ENCODE measurements around the gene KAZN. TPM values are rescaled to one million over a fixed set of nuclear protein-coding genes. Genes with fewer than 3 reads are reported as not detected.

Gene KAZN
- polyA plus RNA-seq, 4 donors: 3.0 to 39.5 (median 4.4) TPM

DNA sequence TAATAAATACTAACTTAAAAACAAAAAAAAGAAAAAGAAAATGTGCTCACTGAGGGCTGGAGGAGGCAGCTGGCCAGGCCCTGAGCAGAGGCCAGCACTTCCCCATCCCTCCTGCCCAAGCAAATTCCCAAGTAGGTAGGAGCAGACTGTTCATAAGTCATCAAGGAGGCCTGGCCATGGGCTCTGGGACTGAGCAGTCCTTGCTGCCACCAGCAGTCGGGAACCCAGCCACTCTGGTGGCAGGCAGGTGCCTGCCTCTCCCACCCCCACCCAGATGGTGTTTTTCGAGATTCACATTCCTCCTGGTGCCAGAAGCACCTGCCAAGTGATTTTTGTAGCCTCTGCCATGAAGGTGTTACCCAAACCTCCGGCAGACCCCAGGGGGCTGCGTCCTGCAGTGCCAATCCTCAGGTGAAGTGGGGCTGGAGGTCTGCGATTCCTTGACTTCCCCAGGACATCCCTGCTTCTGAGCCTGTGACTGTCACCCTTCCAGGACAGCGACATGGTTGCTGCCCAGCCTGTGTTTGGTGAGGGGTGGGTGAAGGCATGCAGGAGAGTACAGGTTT lies 350.9 kb downstream of the KAZN start:
- peaks cover 0 to 8% (median 0%) of the 10 kb centered on the region in 3 donors for H3K36me3 ChIP-seq (ENCODE audit: control insufficient read depth in 3 of 3, insufficient read depth in 2 of 3, low read depth in 1 of 3, low read length in 3 of 3)
- H3K27me3 ChIP-seq (ENCODE audit: control insufficient read depth in 3 of 3, insufficient read depth in 3 of 3, low read length in 3 of 3): no peaks in the 10 kb centered on the region
- H3K4me1 ChIP-seq (ENCODE audit: control insufficient read depth in 3 of 3, insufficient read depth in 2 of 3, low read depth in 1 of 3, low read length in 2 of 3): peaks cover 0 to 17% (median 0%) of the 10 kb centered on the region in 3 donors
- H3K4me3 ChIP-seq (ENCODE audit: low read depth in 1 of 3, low read length in 3 of 3): no peak overlapping the region
- whole genome bisulfite sequencing, 3 donors: 82 to 83% (median 82%) methylated on average over 6 of the region's 6 CpGs
- H3K9me3 ChIP-seq (ENCODE audit: control insufficient read depth in 2 of 2, insufficient read depth in 1 of 2, low read depth in 1 of 2, low read length in 1 of 2): peaks cover 0 to 9% of the 10 kb centered on the region in 2 donors
- no peak for FAIRE-seq
- H3K27ac ChIP-seq (ENCODE audit: low read depth in 1 of 3, low read length in 2 of 3): no peak overlapping the region
- no peak for DNase-seq

DNA sequence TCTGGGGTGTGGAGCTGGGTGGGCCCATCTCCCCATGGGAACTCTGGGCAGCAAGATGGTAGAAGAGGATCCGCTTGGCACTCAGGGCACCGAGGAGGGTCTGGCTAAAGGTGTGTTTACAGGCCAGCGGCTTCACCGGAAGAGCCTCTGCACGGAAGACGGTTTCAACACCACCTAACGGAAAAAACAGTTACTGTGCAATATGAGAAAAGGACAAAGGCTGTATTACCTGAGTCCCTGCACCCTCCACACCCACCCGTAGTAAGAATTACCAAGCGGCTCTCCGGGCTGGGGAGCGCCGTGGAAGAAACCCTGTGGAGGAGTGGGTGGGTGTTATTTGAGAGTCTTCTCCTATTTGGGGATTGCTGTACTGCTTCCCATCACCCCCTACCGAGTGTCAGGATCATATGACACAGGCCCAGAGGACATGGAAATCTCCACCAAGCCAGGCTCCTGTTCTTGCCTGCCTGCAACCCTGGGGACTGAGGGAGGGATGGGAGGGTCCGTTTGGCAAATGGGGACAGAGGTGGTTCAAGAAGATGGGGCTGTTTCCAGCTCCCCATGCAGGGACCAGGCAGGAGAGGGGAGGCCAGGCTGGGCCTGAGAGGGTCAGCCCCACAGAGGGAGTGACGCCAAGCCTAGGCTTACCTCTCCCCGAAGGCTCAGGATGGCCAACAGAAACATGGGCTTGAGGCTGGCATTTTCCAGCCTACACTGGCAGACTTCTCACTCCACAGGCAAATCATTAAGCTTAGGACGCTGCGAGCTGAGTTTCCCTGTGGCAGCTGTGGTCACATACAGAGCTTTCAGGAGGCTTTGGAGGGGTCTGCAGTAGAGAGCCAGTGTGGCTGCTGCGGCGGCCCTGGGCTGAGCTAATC lies 351.6 kb downstream of the KAZN start:
- FAIRE-seq: no peak
- 84 to 93% (median 88%) methylated on average over 20 of the region's 20 CpGs for WGBS, 3 donors
- peaks cover 0 to 9% of the 10 kb centered on the region in 2 donors for H3K9me3 ChIP-seq (ENCODE audit: control insufficient read depth in 2 of 2, insufficient read depth in 1 of 2, low read depth in 1 of 2, low read length in 1 of 2)
- peaks cover 0 to 8% (median 0%) of the 10 kb centered on the region in 3 donors for H3K36me3 ChIP-seq (ENCODE audit: control insufficient read depth in 3 of 3, insufficient read depth in 2 of 3, low read depth in 1 of 3, low read length in 3 of 3)
- H3K27me3 ChIP-seq (ENCODE audit: control insufficient read depth in 3 of 3, insufficient read depth in 3 of 3, low read length in 3 of 3): no peaks in the 10 kb centered on the region
- no peak overlapping the region for H3K4me3 ChIP-seq (ENCODE audit: low read depth in 1 of 3, low read length in 3 of 3)
- H3K27ac ChIP-seq (ENCODE audit: low read depth in 1 of 3, low read length in 2 of 3): no peak overlapping the region
- DNase-seq: no peak
- H3K4me1 ChIP-seq (ENCODE audit: control insufficient read depth in 3 of 3, insufficient read depth in 2 of 3, low read depth in 1 of 3, low read length in 2 of 3): peaks cover 0 to 9% (median 0%) of the 10 kb centered on the region in 3 donors

DNA sequence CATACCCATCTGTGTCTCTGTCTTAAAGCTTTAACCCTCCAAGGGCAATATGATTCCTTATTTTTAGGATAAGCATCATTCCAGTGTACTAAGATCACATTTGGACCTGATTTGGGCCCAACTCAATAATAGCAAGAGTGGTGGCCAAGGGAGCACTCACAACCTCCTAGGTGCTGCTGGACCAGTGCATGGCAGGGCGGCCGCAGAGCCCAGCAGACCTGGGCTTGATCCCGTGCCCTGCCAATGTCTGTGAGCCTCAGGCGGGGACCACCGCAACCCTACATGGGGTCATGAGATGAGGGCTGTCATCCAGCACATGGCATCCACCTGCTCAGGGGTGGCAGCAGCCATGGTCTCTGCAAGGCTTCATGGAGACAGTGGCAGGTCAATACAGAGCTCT lies 353.3 kb downstream of the KAZN start:
- no peak for FAIRE-seq
- Histone ChIP-seq H3K27me3 (ENCODE audit: control insufficient read depth in 3 of 3, insufficient read depth in 3 of 3, low read length in 3 of 3) (no peaks in the 10 kb centered on the region), H3K4me3 (ENCODE audit: low read depth in 1 of 3, low read length in 3 of 3) (no peak overlapping the region), H3K36me3 (ENCODE audit: control insufficient read depth in 3 of 3, insufficient read depth in 2 of 3, low read depth in 1 of 3, low read length in 3 of 3) (peaks cover 0 to 10% (median 0%) of the 10 kb centered on the region in 3 donors), H3K9me3 (ENCODE audit: control insufficient read depth in 2 of 2, insufficient read depth in 1 of 2, low read depth in 1 of 2, low read length in 1 of 2) (peaks cover 0 to 9% of the 10 kb centered on the region in 2 donors), H3K27ac (ENCODE audit: low read depth in 1 of 3, low read length in 2 of 3) (no peak overlapping the region), H3K4me1 (ENCODE audit: control insufficient read depth in 3 of 3, insufficient read depth in 2 of 3, low read depth in 1 of 3, low read length in 2 of 3) (peaks cover 0 to under 1% (median 0%) of the 10 kb centered on the region in 3 donors)
- 95 to 100% (median 95%) methylated on average over 5 of the region's 5 CpGs for WGBS, 3 donors
- no peak for DNase-seq

DNA sequence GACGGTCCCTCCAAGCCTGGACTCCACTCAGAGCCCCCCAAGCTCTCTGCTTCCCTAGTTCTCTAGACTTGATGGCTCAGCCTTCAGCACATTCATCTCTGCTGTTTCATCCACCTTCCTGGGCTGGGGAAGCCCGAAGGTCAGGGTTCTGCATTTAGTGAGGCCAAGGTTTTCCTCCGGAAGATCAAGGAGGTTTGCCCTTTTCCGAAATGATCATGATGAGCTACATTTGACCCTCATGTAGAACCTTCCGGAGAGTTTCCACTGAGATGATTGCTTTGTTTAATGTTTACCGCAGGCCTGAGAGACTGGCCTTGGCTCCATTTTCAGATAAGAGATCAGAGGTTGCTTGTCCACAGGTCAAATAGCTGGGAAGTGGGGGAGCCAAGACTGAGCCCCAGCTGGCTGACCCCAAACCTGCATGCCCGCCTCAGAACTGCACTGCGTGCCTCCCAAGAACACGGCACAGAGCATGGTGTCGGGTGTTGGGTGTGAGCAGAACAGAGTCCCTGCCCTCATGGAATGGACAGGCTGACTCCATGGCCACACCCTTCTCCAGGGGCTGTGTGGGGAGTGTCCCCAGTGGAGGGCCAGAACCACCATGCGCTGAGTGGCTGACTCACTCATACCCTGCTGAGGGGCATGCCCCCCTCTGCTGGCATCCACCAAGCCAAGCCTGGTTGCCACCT lies 354.3 kb downstream of the KAZN start:
- peaks cover 0 to 13% (median 0%) of the 10 kb centered on the region in 3 donors for H3K36me3 ChIP-seq (ENCODE audit: control insufficient read depth in 3 of 3, insufficient read depth in 2 of 3, low read depth in 1 of 3, low read length in 3 of 3)
- DNase-seq: no peak
- H3K27me3 ChIP-seq (ENCODE audit: control insufficient read depth in 3 of 3, insufficient read depth in 3 of 3, low read length in 3 of 3): no peaks in the 10 kb centered on the region
- H3K9me3 ChIP-seq (ENCODE audit: control insufficient read depth in 2 of 2, insufficient read depth in 1 of 2, low read depth in 1 of 2, low read length in 1 of 2): peaks cover 0 to 9% of the 10 kb centered on the region in 2 donors
- no peak overlapping the region for H3K27ac ChIP-seq (ENCODE audit: low read depth in 1 of 3, low read length in 2 of 3)
- WGBS, 3 donors: 85 to 97% (median 86%) methylated on average over 11 of the region's 11 CpGs
- H3K4me3 ChIP-seq (ENCODE audit: low read depth in 1 of 3, low read length in 3 of 3): no peak overlapping the region
- no peaks in the 10 kb centered on the region for H3K4me1 ChIP-seq (ENCODE audit: control insufficient read depth in 3 of 3, insufficient read depth in 2 of 3, low read depth in 1 of 3, low read length in 2 of 3)
- FAIRE-seq: no peak

DNA sequence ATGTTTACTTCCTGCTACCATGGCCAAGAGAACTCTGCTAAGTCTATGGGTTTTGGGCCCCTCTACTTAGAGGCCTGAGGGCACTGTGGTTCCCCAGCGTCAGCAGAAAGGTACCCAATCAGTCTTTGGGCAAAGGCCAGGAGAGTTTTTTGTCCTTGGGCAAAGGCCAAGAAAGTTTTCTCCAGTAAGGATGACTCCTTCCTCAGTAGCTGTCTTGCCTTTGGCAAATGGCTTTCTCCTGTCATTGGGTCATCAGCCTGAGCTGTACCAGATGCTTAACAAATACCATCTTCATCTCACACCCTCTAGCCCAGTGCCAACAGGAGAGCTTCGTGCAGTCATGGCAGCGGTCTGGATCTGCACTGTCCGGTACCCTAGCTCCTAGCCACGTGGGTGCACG lies 355.7 kb downstream of the KAZN start:
- WGBS, 3 donors: 75 to 91% (median 88%) methylated on average over 6 of the region's 6 CpGs
- DNase-seq (no peak), FAIRE-seq (no peak)
- H3K36me3 ChIP-seq (ENCODE audit: control insufficient read depth in 3 of 3, insufficient read depth in 2 of 3, low read depth in 1 of 3, low read length in 3 of 3): peaks cover 0 to 16% (median 0%) of the 10 kb centered on the region in 3 donors
- H3K9me3 ChIP-seq (ENCODE audit: control insufficient read depth in 2 of 2, insufficient read depth in 1 of 2, low read depth in 1 of 2, low read length in 1 of 2): peaks cover 0 to 9% of the 10 kb centered on the region in 2 donors
- no peak overlapping the region for H3K4me3 ChIP-seq (ENCODE audit: low read depth in 1 of 3, low read length in 3 of 3)
- H3K4me1 ChIP-seq (ENCODE audit: control insufficient read depth in 3 of 3, insufficient read depth in 2 of 3, low read depth in 1 of 3, low read length in 2 of 3): no peaks in the 10 kb centered on the region
- no peaks in the 10 kb centered on the region for H3K27me3 ChIP-seq (ENCODE audit: control insufficient read depth in 3 of 3, insufficient read depth in 3 of 3, low read length in 3 of 3)
- H3K27ac ChIP-seq (ENCODE audit: low read depth in 1 of 3, low read length in 2 of 3): no peak overlapping the region

DNA sequence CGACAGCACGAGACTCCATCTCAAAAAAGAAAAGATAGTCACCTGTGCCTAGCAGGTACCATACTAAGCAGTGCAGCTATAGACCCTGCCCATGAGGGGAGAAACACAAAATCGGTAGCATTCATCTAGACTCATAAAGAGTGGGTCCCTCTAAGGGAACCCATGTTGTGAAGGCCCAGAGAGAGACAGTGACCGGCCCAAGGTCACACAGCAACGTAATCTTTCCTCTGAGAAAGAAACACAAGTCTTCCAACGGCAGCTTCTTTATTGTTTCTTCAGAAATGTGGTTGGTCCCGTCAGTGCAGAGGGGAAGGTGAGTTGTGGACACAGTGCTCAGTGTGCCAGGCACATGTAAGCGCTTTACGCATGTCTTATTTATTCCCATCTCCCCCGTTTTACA lies 356.4 kb downstream of the KAZN start:
- no peaks in the 10 kb centered on the region for H3K27me3 ChIP-seq (ENCODE audit: control insufficient read depth in 3 of 3, insufficient read depth in 3 of 3, low read length in 3 of 3)
- H3K9me3 ChIP-seq (ENCODE audit: control insufficient read depth in 2 of 2, insufficient read depth in 1 of 2, low read depth in 1 of 2, low read length in 1 of 2): peaks cover 0 to 9% of the 10 kb centered on the region in 2 donors
- peaks cover 0 to 12% (median 0%) of the 10 kb centered on the region in 3 donors for H3K36me3 ChIP-seq (ENCODE audit: control insufficient read depth in 3 of 3, insufficient read depth in 2 of 3, low read depth in 1 of 3, low read length in 3 of 3)
- no peak overlapping the region for H3K27ac ChIP-seq (ENCODE audit: low read depth in 1 of 3, low read length in 2 of 3)
- FAIRE-seq (no peak), DNase-seq (no peak)
- 86 to 94% (median 87%) methylated on average over 10 of the region's 10 CpGs for WGBS, 3 donors
- H3K4me1 ChIP-seq (ENCODE audit: control insufficient read depth in 3 of 3, insufficient read depth in 2 of 3, low read depth in 1 of 3, low read length in 2 of 3): no peaks in the 10 kb centered on the region
- no peak overlapping the region for H3K4me3 ChIP-seq (ENCODE audit: low read depth in 1 of 3, low read length in 3 of 3)

DNA sequence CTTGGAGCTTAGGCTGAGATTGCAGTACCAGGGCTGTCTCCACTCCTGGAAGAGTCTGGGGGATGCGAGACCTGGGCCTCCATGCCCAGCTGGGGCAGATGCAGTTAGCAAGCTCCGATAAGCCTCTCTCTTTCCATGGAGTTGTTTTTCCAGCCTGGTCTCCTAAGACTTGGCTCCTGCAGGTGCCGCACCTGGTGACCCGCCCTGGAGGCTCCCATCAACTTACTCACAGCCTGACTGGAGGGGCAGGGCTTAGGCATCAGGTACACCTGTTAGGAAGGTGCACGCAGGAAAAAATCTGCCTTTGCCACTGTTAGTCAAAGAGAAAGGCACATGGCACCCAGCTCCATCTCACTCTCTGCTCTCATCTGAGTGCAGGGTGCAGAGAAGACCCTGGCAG lies 356.9 kb downstream of the KAZN start:
- Histone ChIP-seq H3K27me3 (ENCODE audit: control insufficient read depth in 3 of 3, insufficient read depth in 3 of 3, low read length in 3 of 3) (no peaks in the 10 kb centered on the region), H3K4me1 (ENCODE audit: control insufficient read depth in 3 of 3, insufficient read depth in 2 of 3, low read depth in 1 of 3, low read length in 2 of 3) (no peaks in the 10 kb centered on the region), H3K4me3 (ENCODE audit: low read depth in 1 of 3, low read length in 3 of 3) (no peak overlapping the region), H3K9me3 (ENCODE audit: control insufficient read depth in 2 of 2, insufficient read depth in 1 of 2, low read depth in 1 of 2, low read length in 1 of 2) (peaks cover 0 to 9% of the 10 kb centered on the region in 2 donors), H3K36me3 (ENCODE audit: control insufficient read depth in 3 of 3, insufficient read depth in 2 of 3, low read depth in 1 of 3, low read length in 3 of 3) (peaks cover 0 to 12% (median 0%) of the 10 kb centered on the region in 3 donors), H3K27ac (ENCODE audit: low read depth in 1 of 3, low read length in 2 of 3) (no peak overlapping the region)
- WGBS, 3 donors: 29 to 67% (median 39%) methylated on average over 5 of the region's 5 CpGs
- FAIRE-seq (no peak), DNase-seq (no peak)

DNA sequence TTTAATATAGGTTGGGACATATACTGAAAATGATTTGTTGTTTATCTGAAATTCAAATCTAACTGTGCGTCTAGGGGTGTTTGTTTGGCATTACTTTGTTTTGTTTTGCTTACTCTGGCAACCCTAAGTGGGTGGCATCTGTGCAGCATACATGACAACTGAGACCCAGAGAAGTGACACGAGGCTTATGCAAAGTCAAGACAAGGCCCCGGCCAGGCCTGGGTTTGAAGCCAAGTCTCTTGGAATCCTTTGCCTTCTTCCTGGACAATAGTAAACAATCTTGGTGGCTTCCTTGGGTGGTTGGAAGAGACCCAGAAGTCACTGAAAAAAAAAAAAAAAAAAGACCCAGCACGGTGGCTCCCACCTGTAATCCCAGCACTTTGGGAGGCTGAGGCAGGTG lies 357.5 kb downstream of the KAZN start:
- no peak overlapping the region for H3K4me3 ChIP-seq (ENCODE audit: low read depth in 1 of 3, low read length in 3 of 3)
- H3K36me3 ChIP-seq (ENCODE audit: control insufficient read depth in 3 of 3, insufficient read depth in 2 of 3, low read depth in 1 of 3, low read length in 3 of 3): peaks cover 0 to 18% (median 0%) of the 10 kb centered on the region in 3 donors
- no peak overlapping the region for H3K27ac ChIP-seq (ENCODE audit: low read depth in 1 of 3, low read length in 2 of 3)
- peaks cover 0 to 9% of the 10 kb centered on the region in 2 donors for H3K9me3 ChIP-seq (ENCODE audit: control insufficient read depth in 2 of 2, insufficient read depth in 1 of 2, low read depth in 1 of 2, low read length in 1 of 2)
- no peaks in the 10 kb centered on the region for H3K4me1 ChIP-seq (ENCODE audit: control insufficient read depth in 3 of 3, insufficient read depth in 2 of 3, low read depth in 1 of 3, low read length in 2 of 3)
- H3K27me3 ChIP-seq (ENCODE audit: control insufficient read depth in 3 of 3, insufficient read depth in 3 of 3, low read length in 3 of 3): no peaks in the 10 kb centered on the region
- DNase-seq (no peak), FAIRE-seq (no peak)
- WGBS, 3 donors: 60 to 82% (median 69%) methylated on average over 4 of the region's 4 CpGs

Measured in small intestine (tissue), 7 donors.